Measurements from ENCODE around the gene TBXA2R.
A peak's percentile ranks its signal among the peaks of the same experiment; 100 is the strongest.
"Not testable (repeated sequence)": the region's sequence is repeated elsewhere in the genome, so short reads cannot be mapped to it uniquely, and the experiment has no call there.

TBXA2R gene

DNA sequence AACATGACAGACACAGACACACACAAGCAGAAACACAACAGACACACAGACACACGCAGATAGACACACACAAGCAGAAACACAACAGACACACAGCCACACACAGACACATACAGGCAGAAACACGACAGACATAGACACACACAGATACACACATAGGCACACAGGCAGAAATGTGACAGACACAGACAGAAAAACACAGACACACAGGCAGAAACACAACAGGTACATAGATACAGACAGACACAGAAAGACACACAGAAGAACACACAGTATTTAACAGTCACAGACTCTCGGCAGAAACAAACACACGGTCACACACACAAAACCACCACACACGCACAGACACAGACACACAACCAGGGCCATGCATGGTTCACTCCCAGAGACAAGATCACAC lies 905 bp downstream of the TBXA2R start:
- no peak for DNase-seq (ENCODE audit: low read depth in 2 of 2)

DNA sequence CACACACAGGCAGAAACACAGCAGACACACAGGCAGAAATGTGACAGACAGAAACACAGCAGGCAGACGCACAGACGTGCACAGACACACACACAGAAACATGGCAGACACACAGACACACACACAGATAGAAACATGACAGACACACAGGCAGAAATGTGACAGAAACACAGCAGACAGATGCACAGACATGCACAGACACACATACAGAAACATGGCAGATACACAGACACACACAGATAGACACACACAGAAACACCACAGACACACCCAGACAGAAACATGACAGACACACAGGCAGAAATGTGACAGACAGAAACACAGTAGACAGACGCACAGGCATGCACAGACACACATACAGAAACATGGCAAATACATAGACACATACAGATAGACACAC lies 1.3 kb downstream of the TBXA2R start:
- DNase-seq (ENCODE audit: low read depth in 2 of 2): no peak

DNA sequence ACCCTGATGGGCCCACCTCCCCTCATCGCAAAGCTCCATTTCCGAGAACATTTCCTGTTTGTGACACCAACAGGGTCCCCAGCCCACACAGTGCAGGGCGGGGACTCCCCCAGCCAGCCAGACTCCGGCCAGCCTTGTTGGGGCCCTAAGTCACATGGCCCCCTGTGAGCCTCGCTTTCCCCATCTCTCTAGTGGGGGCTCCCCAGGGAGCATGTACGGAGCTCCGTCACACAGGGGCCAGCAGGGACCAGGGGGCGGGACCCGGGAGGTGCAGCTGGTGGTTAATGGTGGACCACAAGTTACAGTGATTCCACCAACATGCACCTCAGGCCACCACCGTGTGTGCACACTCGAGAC lies 1.7 kb downstream of the TBXA2R start:
- no peak for DNase-seq (ENCODE audit: low read depth in 2 of 2)

DNA sequence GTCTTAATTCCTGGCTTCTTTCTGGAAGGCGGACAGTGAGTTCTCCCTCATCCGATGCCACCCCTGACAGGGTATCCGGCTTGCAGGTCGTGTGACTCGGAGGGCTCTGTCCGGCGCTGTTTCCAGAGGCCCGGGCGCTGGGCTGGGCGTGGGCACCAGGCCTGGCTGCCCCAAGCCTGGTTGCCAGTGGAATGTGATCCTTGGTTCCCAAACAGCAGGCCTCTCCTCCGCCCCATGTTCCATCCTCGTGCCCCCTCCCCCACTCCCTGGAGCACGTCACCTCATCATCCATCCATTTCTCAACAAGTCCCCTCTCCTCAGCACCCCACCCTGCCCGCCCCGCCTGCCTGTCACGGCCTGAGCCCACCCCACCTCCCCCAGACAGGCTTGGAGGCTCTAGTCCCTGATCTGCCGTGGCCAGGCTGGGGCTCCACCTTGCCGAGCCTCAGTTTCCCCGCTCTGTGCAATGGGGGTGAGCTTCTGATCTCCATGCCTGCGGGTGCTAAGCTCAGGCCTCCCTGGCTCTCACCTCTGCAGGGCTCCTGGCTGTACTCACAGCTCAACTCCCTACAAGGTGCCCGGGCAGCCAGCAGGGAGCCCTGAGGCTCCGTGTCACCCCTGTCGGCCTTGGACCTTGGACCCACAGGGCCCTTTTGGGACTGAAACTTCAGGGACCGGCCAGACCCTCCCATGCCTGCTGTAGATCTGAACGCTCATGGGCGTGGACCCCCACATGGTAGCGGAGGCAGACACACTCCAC lies 2.3 kb downstream of the TBXA2R start:
- no peak for DNase-seq (ENCODE audit: low read depth in 2 of 2)

- no peak for DNase-seq (ENCODE audit: low read depth in 2 of 2)
Measured at GRCh38 chr19:3603121-3603811, 3.4 kb downstream of the TBXA2R start.

- no peak for DNase-seq (ENCODE audit: low read depth in 2 of 2)
Measured at GRCh38 chr19:3601021-3601420, 5.7 kb downstream of the TBXA2R start.

GRCh38 chr19:3599776-3600187 lies 6.9 kb downstream of the TBXA2R start:
- DNase-seq (ENCODE audit: low read depth in 2 of 2): no peak

GRCh38 chr19:3595521-3596061 lies 11.1 kb downstream of the TBXA2R start:
- no peak for DNase-seq (ENCODE audit: low read depth in 2 of 2)

DNA sequence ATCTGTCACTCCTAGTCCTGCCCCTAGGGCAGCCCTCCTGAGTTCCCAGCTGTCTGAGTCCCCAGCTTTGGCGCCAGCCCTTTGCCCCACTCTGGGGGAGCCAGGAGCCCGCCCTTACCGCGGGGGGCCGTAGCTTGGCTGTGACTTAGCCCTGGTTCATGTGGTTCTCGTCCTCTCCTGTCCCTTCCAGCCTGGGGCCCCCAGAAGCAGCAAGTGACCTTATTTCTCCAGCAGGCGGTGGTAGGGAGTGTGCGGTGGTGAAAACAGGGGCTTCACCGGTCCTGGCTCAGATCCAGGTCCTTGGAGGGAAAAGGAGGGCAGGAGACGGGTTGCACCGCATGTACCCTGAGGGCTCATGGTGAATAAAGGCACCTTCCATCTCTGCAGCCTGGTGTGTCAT lies 13.5 kb downstream of the TBXA2R start:
- DNase-seq (ENCODE audit: low read depth in 2 of 2): no peak

DNA sequence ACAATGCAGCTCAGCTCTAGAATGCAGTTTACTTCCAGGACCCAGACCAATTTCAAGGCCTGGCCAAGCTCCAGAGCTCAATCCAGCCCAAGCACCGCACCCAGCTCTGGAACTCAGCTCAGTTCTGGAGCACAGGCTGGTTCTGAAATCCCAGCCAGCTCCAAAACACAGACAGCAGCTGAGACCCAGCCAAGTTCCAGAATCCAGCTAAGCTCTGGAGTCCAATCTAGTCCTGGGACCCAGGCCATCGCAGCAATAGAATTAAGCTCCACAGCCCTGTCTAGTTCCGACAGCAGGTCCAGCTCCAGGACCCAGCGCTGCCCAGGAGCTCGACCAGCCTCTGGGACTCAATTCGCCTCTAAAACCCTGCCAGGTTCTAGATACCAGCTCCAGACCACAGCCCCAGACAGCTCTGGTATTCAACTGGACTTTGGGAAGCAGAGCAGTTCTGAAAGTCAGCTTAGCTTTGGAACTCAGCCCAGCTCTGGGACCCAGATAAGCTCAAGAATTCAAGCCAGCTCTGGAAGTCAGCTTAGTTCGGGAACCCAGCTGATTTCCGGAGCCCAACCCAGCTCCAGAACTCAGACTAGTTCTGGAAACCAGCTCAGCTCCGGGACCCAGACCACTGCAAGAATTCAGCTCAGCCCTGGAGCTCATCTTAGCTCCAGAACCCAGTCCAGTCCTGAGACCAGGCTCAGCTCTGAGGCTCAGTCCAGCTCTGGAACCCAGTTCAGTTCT lies 14.6 kb downstream of the TBXA2R start:
- DNase-seq (ENCODE audit: low read depth in 2 of 2): no peak

DNA sequence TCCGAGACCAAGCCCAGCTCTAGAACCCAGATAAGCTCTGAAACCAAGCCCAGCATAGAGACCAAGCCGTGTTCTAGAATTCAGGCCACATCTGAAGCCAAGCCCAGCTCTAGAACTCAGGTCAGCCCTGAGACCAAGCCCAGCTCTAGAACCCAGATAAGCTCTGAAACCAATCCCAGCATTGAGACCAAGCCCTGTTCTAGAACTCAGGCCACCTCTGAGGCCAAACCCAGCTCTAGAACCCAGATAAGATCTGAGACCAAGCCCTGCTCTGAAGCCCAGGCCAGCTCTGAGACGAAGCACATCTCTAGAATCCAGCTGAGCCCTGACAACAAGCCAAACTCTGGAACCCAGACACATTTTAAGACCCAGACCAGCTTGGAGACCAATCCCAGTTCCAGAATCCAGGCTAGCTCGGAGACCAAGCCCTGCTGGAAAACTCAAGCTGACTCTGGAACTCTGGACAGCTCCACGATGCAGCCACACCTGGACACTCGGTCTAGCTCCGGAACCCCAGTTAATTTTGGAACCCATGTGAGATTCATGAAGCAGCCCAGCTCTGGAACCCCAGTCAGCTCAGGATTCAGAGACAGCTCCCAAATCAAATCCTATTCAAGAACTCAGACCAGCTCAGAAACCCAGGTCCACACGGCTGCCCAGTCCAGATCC lies 15.6 kb downstream of the TBXA2R start:
- no peak for DNase-seq (ENCODE audit: low read depth in 2 of 2)

DNA sequence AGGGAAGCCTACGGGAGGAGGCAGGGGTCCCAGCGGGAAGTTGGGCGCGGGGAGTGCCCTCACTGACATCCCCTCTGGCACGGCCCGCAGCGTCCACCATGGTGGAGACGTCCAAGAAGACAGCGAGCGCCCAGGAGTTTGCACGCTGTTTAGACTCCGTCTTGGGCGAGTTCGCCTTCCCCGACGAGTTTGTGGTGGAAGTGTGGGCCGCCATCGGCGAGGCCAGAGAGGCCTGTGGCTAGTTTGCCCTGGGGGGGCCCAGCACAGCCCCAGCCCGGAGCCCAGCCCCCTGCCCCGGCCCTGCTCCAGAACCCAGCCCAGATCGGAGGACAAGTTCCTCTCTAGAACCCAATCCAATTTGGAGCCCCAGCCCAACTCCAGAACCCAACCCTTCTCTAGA lies 16.7 kb downstream of the TBXA2R start:
- no peak for DNase-seq (ENCODE audit: low read depth in 2 of 2)

GRCh38 chr19:3589439-3589838 lies 17.2 kb downstream of the TBXA2R start:
- DNase-seq (ENCODE audit: low read depth in 2 of 2): no peak

GRCh38 chr19:3586707-3587346 lies 19.8 kb downstream of the TBXA2R start:
- DNase-seq (ENCODE audit: low read depth in 2 of 2): no peak

DNA sequence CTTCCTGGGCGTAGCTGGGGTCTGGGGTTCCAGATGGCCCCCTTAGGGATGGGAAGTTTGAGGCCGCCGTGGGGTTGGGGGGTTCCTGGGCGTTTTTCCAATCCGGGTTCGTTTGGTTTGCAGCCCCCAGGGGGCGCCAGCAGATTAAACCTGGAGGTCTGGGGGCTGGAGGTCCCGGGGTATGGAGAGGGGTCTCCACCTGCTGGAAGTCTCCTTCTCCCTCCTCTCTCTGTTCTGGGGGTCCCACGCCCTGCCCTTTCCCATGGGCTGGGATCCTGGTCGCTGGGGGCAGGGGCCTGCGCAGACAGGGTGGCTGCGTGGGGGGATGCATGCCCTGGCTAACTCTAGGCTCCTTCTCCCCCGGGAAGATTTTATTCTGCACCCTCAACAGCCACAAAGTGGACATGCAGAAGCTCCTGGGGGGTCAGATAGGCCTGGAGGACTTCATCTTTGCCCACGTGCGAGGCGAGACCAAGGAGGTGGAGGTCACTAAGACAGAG lies 20.5 kb downstream of the TBXA2R start:
- DNase-seq (ENCODE audit: low read depth in 2 of 2): peak in 1 of 2 donors; percentile 31

DNA sequence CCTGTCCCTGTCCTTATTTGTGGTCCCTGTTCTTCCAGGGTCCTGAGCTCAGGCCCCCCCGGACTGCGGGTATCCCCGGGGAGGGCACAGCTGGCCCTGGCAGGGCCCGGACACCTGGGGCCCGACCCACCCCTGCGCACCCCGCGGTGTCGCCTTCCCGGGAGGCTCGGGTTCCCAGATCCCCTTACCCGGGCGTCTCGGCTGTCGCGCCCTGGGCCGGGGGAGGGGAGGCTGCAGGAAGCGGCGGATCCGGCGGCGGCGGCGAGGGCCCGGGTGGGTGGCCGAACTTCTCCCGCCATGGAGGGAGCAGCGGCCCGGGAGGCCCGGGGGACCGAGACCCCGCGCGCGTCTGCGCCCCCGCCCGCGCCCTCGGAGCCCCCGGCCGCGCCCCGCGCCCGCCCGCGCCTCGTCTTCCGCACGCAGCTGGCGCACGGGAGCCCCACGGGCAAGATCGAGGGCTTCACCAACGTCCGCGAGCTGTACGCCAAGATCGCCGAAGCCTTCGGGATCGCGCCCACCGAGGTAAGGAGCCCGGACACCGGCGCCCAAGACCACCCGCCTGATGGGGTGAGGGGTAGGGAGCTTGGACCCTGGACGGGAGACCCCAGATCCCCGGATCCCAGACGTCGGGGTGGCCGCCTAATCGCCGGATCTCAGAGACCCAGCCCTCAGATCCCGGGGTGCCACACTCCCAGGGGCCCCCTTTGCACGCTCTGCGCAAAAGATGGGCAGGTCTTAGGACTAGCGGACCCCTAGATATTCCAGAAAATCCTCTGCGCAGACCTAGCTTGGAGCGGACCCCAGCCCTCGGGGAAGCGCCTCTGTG lies 21.2 kb downstream of the TBXA2R start, which contains the start of gene GIPC3:
GIPC3 (plus strand) TSS at position 178 of the 826 bp plus-strand sequence; CDS start at position 298, 120 bp downstream.
- DNase-seq (ENCODE audit: low read depth in 2 of 2): no peak

DNA sequence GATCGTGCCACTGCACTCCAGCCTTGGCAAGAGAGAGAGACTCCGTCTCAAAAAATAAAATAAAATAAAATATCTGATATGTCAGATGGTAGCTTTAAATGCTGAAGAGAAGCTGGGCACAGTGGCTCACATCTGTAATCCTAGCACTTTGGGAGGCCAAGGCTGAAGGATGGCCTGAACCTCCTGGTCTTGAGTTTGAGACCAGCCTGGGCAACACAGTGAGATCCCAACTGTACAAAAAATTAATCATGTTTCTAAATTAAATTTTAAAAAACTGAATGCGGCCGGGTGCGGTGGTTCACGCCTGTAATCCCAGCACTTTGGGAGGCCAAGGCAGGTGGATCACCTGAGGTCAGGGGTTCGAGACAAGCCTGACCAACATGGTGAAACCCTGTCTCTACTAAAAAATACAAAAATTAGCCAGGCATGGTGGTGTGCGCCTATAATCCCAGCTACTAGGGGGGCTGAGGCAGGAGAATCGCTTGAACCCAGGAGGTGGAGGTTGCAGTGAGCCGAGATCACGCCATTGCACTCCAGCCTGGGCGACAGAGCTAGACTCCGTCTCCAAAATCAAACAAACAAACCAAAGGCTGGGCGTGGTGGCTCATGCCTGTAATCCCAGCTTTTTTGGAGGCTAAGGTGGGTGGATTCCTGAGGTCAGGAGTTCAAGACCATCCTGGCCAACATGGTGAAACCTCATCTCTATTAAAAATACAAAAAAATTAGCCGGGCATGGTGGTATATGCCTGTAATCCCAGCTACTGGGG lies 22.5 kb downstream of the TBXA2R start:
- not testable (repeated sequence) for DNase-seq (ENCODE audit: low read depth in 2 of 2)

GRCh38 chr19:3581792-3582191 lies 24.9 kb downstream of the TBXA2R start:
- not testable (repeated sequence) for DNase-seq (ENCODE audit: low read depth in 2 of 2)

- no peak for DNase-seq (ENCODE audit: low read depth in 2 of 2)
Measured at GRCh38 chr19:3580156-3580934, 26.3 kb downstream of the TBXA2R start.
